MV-4-11 (cell line): ENCODE measurements around the gene LALBA.
"Not testable (repeated sequence)": the region's sequence is repeated elsewhere in the genome, so short reads cannot be mapped to it uniquely, and the experiment has no call there.

ENCODE experiments used
- DNase-seq: peaks from one replicate; lab custom pipeline; 2025; lab: John Stamatoyannopoulos, UW

The LALBA gene

DNA sequence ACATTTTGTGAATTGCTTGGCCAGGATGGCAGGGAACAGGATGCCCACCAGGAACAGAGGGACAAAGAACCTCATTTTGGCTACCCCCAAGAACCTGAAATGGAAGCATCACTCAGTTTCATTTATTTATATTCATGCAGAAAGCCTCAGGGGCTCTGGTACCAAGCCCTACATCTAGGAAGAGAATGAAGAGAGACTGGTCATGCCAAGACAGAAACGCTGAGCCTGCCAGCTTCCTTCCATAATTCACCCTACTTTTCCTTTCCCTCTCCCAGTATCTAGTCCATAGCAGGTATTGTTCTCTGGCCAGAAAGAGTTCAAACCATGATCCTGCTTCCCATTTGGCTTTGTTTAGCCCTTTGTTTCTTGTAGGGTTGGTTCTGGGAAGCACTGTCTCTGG lies at the start of gene LALBA:
LALBA (minus strand) TSS at position 101 of the 400 bp plus-strand sequence; CDS start at position 75, 26 bp downstream.
- no peak for DNase-seq

DNA sequence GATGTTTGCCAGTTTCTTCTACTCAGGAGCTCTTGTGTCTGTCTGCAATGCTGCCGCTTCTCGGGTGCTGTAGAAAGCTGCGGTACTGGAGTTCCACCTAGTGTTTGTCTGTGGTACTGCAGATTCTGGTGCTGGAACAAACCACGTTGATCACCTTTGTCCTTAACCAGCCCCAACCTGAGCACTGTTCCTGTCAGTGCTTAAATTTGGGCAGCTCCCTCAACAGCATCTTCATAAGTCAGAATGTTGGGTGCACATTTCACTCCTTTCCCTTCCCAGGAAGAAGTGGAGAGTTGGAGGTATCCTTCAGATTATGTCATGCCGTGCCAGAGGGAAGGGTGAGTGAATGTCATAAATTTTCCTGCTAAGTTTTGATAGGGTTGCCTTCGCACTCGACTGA lies 48.7 kb upstream of the LALBA start:
- DNase-seq, result peak; percentile 56

DNA sequence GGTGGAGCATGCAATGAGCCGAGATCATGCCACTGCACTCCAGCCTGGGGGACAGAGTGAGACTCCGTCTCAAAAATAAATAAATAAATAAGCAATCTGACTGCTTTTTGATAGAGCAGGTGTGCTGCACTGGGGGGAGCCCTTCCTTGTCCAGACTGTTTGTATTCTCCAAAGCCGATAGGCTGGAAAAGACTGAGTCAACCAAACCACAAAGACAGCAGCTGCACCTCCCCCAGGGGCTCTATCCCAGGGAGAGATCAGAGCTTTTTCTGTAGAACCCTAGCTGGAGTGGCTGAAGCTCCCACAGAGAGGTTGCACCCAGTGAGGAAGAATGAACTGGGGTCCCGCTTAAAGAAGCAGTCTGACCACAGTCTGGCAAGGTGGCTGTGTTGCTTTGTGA lies 45.8 kb upstream of the LALBA start:
- no peak for DNase-seq

DNA sequence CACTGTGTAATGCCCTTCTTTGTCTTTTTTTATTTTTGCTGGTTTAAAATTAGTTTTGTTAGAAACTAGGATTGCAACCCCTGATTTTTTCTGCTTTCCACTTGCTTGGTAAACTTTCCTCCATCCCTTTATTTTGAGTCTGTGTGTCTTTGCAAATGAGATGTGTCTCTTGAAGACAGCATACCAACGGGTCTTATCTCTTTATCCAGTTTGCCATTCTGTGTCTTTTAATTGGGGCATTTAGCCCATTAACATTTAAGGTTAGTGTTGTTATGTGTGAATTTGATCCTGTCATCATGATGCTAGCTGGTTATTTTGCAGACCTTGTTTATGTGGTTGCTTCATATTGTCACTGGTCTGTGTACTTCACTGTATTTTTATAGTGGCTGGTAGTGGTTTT lies 43.5 kb upstream of the LALBA start:
- DNase-seq, result no peak

DNA sequence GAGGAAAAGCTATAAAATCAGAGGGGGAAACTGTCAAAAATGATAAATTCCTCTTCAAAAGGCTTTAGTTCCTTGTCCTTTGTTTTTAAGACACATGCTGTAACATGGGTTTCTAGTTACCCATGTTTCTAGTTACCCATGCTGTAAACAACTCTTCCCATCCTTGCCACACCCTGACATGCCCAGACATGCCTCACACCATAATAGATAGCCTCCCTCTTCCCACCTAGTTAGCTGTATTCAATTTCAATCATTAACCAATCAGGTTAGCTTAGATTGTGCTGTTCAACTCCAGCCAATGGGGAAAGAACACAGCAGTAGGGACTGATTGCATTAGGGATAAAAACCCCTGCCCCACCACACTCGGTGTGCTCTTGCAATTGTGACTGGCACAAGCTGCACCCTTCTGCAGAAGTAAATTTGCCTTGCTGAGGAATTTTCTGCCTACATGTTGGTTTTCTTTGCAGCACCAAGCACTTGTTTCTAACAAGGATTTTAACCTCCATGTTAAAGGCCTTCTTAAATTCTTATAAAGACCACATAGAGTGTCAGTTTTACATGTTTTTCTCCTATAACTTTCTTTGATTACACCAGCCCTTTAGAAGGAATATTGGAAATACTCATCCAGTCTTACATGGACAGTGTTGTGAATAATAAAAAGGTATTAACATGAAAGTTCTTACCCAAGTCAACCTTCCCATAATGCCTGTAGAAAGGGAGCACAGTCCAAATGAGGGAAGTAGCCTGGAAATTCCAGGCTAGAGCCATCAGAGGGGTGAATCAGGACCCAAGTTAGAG lies 32.5 kb upstream of the LALBA start:
- no peak for DNase-seq

DNA sequence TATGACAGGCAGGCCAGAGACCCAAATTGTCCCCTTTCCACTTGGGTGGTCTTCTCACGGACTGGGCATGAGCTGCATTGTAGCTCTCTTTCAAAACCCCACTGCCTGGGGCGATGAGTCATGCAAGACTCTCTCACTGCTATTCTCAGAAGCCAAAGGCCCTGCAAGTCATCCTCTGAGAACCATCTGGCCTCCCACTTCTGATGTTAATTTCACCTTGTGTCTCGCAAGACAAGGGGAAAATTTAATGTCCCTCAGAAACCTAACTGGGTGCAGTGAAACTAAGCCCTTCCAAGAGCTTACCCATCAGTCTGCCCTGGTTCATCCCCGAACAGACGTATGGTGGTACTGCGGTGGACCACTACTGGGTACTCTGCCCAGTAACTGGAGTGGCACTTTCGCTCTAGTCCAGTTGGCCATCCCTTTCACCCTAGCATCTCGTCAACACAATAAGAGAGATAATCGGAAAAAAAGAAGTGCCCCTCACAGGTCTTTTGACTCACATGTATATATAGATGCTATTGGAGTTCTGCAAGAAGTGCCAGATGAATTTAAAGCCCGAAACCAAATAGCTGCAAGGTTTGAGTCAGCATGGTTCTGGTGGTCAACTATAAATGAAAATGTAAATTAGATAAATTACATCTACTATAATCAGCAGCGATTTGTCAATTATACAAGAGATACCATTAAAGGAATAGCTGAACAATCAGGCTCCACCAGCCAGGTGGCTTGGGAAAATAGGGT lies 31.3 kb upstream of the LALBA start:
- DNase-seq, result no peak

DNA sequence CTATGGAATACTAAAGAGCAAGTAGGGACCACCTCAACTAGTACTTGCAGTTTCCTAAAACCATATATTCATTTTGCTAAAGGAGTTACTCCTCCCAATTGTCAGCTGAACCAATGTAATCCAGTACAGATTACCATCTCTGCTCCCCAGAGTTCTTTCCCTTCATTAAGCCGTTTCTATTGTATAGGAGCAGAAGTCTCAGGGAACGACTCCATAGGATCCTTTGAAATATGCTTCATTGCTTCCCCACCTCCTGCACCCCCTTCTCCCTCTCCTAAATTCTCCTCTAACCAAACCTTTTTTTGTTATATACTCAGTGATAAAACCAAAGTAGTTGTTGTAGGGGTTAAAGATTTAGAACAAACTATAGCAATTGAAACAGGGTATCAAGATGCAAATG lies 30.7 kb upstream of the LALBA start:
- DNase-seq, result no peak

DNA sequence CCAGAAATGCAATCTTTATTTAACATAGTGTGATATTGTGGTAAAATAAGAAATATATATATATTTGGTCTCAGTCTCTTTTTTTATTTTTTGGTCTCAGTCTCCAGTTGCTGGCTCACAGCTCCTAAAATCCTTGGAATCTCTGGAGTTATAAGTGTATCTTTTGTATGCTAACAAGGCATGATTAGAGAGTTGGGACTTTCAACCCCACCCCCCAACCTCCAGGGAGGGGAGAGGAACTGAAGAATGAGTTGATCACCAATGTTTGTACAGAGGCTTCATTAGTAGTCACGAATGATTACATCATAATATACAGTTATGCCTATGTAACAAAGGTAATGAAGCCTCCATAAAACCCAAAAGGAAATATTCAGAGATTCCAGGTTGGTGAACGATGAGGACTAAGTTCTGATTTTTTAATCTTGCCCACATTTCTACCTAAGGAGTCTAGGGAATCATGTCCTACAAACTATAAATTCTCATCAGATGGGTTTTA lies 22.8 kb upstream of the LALBA start:
- no peak for DNase-seq

DNA sequence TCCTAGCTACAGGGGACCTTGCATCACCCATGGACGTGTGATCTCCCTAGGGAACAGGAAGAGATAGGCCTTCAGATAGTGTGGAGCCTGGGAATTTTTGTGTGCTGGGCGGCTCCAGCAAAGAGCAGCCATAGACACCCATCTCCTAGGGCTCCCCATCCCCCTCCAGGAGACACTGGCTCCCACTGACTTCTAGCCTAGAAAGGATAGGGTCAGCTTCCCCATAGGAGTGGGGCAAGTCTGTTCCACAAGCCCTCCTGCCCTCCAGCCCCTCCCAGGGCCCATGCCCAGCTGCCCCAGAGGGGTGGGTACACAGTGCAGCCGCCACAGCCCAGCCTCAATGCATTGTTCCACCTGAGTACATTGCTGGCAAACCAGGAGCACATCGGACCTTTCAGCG lies 16.5 kb upstream of the LALBA start:
- no peak for DNase-seq

DNA sequence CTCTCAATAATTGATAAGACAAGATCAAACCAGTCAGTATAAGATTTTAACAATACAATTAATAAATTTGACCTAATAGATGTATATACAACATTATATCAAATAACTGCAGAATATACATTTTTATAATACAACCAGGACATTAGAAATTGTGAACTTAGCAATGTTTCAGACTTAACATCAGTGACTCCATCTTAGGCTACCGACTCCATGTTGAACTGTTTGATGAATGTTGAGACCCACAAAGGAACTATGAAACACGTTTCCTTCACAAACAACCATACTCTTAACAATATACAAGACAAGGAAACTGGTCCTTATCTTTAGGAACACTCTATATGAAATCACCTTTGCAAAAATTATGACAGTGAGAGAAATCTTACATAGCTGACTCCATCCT lies 13.9 kb upstream of the LALBA start:
- no peak for DNase-seq

DNA sequence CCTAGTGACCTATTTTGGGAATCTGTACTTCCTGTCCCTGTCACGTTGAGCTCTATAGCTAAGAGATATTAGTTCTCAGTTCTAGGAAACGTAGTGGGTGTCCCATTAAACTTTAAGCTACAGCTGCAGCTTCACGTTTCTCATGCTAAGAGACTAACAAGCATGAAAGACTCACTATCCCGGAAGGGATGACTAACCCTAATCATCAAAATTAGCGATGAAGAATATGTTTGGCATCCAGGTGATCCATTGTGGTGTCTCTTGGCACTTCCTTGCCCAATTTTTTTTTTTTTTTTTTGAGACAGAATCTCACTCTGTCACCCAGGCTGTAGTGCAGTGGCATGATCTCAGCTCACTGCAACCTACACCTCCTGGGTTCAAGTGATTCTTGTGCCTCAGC lies 11.0 kb upstream of the LALBA start:
- no peak for DNase-seq

DNA sequence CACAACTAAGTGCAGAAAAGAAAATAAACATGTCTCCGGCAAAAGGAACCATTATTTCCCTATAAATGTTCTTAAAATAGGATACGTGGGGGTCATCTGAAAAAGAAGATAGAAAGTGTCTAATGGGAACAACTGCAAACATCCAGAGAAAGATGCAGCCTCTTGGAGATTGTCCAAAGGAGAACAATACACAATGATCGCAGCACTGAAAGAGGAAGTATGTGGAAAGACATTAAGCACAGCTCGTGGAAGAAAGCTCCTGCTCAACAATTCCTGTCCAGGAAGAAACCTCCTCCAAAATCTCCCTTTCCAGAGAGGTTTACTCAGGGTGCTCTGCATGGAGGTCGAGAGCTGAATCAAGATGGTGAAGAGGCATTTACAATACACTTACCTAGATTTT lies 2.5 kb upstream of the LALBA start:
- DNase-seq, result peak; percentile 37

DNA sequence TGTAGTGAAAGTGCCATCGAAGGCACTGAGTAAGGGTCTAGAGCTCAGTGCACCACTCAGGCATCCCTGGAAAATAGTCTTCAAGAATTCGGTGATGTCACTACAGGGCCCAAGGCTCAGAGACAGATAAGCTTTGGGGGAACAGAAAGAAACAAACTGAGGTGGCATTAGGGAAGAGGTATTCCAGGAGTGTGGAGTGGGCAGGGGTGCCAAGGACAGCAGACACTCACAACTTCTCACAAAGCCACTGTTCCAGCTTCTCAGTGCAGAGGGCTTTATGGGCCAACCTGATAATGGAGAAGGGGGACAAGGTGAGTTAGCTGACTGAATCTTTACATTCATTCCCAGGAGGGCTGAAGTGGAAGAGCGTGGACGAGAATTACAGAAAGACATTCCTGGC lies 2.1 kb downstream of the LALBA start:
- no peak for DNase-seq

DNA sequence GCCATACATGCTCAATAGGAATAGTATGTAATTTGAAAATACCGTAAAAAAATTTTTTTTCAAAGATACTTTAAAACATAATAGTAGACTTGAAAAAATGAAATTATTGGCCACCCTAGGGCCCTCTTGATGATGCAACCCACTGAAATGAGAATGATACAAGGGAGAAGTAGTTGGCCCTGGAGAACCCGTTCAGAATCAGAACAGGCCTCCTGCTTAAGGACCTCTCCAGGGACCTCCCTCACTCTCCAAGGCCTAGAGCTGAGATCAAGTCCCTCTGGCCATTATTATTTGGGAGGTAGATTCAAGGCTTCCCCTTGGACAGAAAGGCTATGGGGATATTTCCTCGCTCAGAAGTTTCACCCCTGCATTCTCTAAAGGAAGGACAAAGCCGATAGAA lies 11.9 kb downstream of the LALBA start:
- no peak for DNase-seq

DNA sequence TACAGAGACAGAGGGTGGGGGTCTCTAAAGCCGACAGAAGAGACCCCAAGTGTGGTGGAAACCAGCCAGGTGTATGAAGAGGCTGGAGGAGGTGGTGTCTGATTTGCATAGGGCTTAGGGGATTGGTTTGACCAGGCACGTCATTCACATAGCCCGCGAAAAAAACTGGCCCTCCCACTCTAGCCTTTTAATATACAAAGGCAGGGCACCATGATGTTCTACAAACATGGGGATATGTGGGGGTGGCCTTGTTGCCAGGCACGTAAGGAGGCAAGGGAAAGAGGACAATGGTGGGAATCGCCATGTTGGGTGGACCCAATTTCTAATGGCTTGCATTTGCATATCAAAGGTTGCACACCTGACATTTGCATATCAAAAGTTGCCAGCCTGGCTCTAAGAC lies 13.2 kb downstream of the LALBA start:
- no peak for DNase-seq

DNA sequence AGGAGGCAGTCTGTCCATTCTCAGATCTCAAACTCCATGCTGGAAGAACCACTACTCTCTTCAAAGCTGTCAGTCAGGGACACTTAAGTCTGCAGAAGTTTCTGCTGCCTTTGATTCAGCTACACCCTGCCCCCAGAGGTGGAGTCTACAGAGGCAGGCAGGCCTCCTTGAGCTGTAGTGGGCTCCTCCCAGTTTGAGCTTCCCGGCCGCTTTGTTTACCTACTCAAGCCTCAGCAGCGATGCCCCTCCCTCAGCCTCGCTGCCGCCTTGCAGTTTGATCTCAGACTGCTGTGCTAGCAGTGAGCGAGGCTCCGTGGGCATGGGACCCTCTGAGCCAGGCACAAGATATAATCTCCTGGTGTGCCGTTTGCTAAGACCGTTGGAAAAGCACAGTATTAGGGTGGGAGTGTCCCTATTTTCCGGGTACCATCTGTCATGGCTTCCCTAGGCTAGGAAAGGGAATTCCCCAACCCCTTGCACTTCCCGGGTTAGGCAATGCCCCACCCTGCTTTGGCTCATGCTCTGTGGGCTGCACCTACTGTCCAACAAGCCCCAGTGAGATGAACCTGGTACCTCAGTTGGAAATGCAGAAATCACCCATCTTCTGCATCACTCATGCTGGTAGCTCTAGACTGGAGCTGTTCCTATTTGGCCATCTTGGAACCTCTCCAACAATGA lies 16.0 kb downstream of the LALBA start:
- DNase-seq, result not testable (repeated sequence)

DNA sequence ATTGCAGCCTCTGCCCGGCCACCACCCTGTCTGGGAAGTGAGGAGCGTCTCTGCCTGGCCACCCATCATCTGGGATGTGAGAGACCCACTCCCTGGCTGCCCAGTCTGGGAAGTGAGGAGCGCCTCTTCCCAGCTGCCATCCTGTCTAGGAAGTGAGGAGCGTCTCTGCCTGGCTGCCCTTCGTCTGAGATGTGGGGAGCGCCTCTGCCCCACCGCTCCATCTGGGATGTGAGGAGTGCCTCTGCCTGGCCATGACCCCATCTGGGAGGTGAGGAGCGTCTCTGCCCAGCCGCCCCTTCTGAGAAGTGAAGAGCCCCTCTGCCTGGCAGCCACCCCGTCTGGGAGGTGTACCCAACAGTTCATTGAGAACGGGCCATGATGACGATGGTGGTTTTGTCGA lies 18.2 kb downstream of the LALBA start:
- DNase-seq, result not testable (repeated sequence)

DNA sequence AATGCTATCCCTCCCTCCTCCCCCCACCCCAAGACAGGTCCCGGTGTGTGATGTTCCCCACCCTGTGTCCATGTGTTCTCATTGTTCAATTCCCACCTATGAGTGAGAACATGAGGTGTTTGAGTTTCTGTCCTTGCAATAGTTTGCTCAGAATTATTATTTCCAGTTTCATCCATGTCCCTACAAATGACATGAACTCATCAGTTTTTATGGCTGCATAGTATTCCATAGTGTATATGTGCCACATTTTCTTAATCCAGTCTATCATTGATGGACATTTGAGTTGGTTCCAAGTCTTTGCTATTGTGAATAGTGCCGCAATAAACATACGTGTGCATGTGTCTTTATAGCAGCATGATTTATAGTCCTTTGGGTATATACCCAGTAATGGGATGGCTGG lies 22.8 kb downstream of the LALBA start:
- not testable (repeated sequence) for DNase-seq

DNA sequence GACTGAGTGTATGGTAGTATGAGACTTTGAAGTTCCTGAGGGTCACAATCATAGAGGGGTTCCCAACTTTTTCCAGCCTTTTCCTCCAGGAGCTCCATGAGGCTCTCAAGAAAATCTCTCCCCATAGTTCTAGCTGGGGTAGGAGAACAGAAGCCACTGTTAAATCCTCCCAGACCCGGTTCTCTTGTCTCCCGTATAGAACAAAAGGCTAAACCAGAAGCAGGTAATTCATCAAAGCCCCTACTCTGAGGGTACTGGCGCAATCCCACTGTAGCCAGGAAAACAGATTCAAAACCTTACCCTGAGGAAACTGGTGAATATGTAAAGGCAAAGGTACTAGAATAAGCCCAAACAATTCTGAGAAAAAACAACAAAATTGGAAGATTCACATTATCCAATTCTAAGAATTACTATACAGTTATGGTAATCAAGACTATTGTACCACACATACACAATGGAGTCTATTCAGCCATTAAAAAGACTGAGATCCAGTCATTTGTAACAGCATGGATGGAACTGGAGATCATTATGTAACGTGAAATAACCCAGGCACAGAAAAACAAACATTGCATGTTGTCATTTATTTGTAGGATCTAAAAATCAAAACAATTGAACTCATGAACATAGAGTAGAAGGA lies 23.9 kb downstream of the LALBA start:
- DNase-seq, result no peak

DNA sequence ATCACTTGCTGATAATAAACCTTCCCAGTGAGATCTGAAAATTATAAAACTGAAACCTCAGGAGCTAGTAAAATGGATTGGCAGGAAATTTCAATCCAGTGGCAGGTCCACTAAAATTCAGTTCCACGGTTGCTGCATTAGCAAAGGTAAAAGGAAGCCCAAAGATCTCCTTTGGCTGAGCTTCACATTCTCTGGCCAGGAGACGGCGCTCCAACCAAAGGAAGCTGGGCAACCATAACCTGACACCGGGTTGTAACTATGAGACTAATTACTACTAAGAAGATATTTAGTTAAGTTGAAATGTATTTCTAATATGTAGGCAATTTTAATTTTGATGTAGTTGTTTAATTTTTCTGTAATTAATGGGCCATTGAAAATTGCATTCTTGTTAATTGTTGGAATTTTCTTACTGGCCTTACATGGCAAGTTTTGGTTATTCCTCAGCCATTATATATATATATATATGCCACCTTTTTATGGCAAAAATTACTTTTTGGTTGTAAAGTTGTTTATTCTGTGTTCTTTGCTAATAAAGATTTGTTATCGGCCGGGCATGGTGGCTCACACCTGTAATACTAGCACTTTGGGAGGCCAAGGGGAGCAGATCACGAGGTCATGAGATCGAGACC lies 27.4 kb downstream of the LALBA start:
- no peak for DNase-seq

DNA sequence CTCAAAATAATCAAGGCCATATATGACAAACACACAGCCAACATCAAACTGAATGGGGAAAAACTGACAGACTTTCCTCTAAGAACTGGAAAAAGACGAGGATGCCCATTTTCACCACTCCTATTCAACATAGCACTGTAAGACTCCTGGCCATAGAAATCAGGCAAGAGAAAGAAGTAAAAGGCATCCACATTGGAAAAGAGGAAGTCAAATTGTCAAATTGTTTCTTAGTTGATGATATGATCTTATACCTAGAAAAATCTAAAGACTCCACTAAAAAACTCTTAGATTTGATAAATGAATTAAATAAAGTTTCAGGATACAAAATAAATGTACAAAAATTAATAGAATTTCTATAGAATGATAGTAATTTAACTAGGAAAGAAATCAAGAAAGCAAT lies 33.2 kb downstream of the LALBA start:
- no peak for DNase-seq

DNA sequence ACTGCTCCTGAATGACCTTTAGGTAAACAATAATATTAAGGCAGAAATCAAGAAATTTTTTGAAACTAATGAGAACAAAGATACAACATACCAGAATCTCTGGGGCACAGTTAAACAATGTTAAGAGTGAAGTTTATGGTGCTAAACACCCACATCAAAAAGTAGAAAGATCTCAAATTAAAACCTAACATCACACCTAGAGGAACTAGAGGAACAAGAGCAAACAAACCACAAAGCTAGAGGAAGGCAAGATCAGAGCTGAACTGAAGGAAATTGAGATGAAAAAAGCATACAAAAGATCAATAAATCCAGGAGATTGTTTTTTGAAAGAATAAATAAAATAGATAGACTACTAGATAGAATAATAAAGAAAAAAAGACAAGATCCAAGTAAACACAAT lies 37.2 kb downstream of the LALBA start:
- DNase-seq, result no peak
